ENCODE data around the gene NEAT1.

Gene NEAT1

GRCh38 chr11:65415499-65416340, 6.9 kb upstream of the NEAT1 start:
- no peak for TF ChIP-seq POLR2AphosphoS5 (IDR thresholded peaks at IDR 0.05; ENCODE audit: low read depth, low read length)
- no peak for TF ChIP-seq POU2F2 (IDR thresholded peaks at IDR 0.05; ENCODE audit: low read depth, low read length)
- no peak for TF ChIP-seq PAX5 (IDR thresholded peaks at IDR 0.05; ENCODE audit: insufficient read depth, low read length, severe bottlenecking)
- no peak for TF ChIP-seq SPI1 (IDR thresholded peaks at IDR 0.05; ENCODE audit: low read depth, low read length)
- no peak for TF ChIP-seq POLR2A (IDR thresholded peaks at IDR 0.05; ENCODE audit: low read depth, low read length)
- TF ChIP-seq TAF1 (IDR thresholded peaks at IDR 0.05; ENCODE audit: low read depth, low read length), result no peak
- FAIRE-seq (no peak), DNase-seq (ENCODE audit: insufficient read length, low spot score) (no peak)

GRCh38 chr11:65416341-65416824, 6.2 kb upstream of the NEAT1 start:
- FAIRE-seq, result peak; percentile 98
- DNase-seq (ENCODE audit: insufficient read length, low spot score), result peak; percentile 93
- TF ChIP-seq POU2F2 (IDR thresholded peaks at IDR 0.05; ENCODE audit: low read depth, low read length), result peak; percentile 77; the same call in 1 of the 2 replicates
- TF ChIP-seq PAX5 (IDR thresholded peaks at IDR 0.05; ENCODE audit: insufficient read depth, low read length, severe bottlenecking), result peak; percentile 30
- TF ChIP-seq SPI1 (IDR thresholded peaks at IDR 0.05; ENCODE audit: low read depth, low read length), result no peak

- TF ChIP-seq POU2F2 (IDR thresholded peaks at IDR 0.05; ENCODE audit: low read depth, low read length) (no peak), SPI1 (IDR thresholded peaks at IDR 0.05; ENCODE audit: low read depth, low read length) (peak; percentile 84)
- FAIRE-seq, result peak; percentile 52
- DNase-seq (ENCODE audit: insufficient read length, low spot score), result no peak
Observed at GRCh38 chr11:65416841-65417701, 5.5 kb upstream of the NEAT1 start.

GRCh38 chr11:65417702-65418430, 4.7 kb upstream of the NEAT1 start:
- peak; percentile 57 for FAIRE-seq
- no peak for DNase-seq (ENCODE audit: insufficient read length, low spot score)
- TF ChIP-seq POU2F2 (IDR thresholded peaks at IDR 0.05; ENCODE audit: low read depth, low read length) (0 out of 2 replicates have a peak, but pooled peaks have one; percentile 6), POLR2AphosphoS5 (IDR thresholded peaks at IDR 0.05; ENCODE audit: low read depth, low read length) (peak; percentile 27; the same call in 1 of the 2 replicates), POLR2A (IDR thresholded peaks at IDR 0.05; ENCODE audit: low read depth, low read length) (no peak)

GRCh38 chr11:65418431-65418680, 4.2 kb upstream of the NEAT1 start:
- DNase-seq (ENCODE audit: insufficient read length, low spot score) (no peak), FAIRE-seq (no peak)
- peak; percentile 75; the same call in 1 of the 2 replicates for TF ChIP-seq POLR2A (IDR thresholded peaks at IDR 0.05; ENCODE audit: low read depth, low read length)
- no peak; the same call in none of the 2 replicates for TF ChIP-seq POU2F2 (IDR thresholded peaks at IDR 0.05; ENCODE audit: low read depth, low read length)
- TF ChIP-seq TAF1 (IDR thresholded peaks at IDR 0.05; ENCODE audit: low read depth, low read length), result no peak
- TF ChIP-seq PAX5 (IDR thresholded peaks at IDR 0.05; ENCODE audit: insufficient read depth, low read length, severe bottlenecking), result no peak
- TF ChIP-seq SPI1 (IDR thresholded peaks at IDR 0.05; ENCODE audit: low read depth, low read length), result peak; percentile 20; the same call in 1 of the 2 replicates
- TF ChIP-seq POLR2AphosphoS5 (IDR thresholded peaks at IDR 0.05; ENCODE audit: low read depth, low read length), result peak; percentile 73

- peak; percentile 82 for DNase-seq (ENCODE audit: insufficient read length, low spot score)
- peak; percentile 87 for FAIRE-seq
- TF ChIP-seq POLR2A (IDR thresholded peaks at IDR 0.05; ENCODE audit: low read depth, low read length) (peak; percentile 86), PAX5 (IDR thresholded peaks at IDR 0.05; ENCODE audit: insufficient read depth, low read length, severe bottlenecking) (peak; percentile 44), POU2F2 (IDR thresholded peaks at IDR 0.05; ENCODE audit: low read depth, low read length) (peak; percentile 68; the same call in 1 of the 2 replicates), TAF1 (IDR thresholded peaks at IDR 0.05; ENCODE audit: low read depth, low read length) (peak; percentile 96), SPI1 (IDR thresholded peaks at IDR 0.05; ENCODE audit: low read depth, low read length) (no peak; the same call in 1 of the 2 replicates), POLR2AphosphoS5 (IDR thresholded peaks at IDR 0.05; ENCODE audit: low read depth, low read length) (peak; percentile 95)
Observed at GRCh38 chr11:65418681-65419459, 3.7 kb upstream of the NEAT1 start.

- TF ChIP-seq POLR2A (IDR thresholded peaks at IDR 0.05; ENCODE audit: low read depth, low read length), result no peak
- no peak for TF ChIP-seq POU2F2 (IDR thresholded peaks at IDR 0.05; ENCODE audit: low read depth, low read length)
- TF ChIP-seq POLR2AphosphoS5 (IDR thresholded peaks at IDR 0.05; ENCODE audit: low read depth, low read length), result no peak
- no peak for TF ChIP-seq PAX5 (IDR thresholded peaks at IDR 0.05; ENCODE audit: insufficient read depth, low read length, severe bottlenecking)
- no peak for TF ChIP-seq TAF1 (IDR thresholded peaks at IDR 0.05; ENCODE audit: low read depth, low read length)
- no peak for TF ChIP-seq SPI1 (IDR thresholded peaks at IDR 0.05; ENCODE audit: low read depth, low read length)
- DNase-seq (ENCODE audit: insufficient read length, low spot score) (no peak), FAIRE-seq (no peak)
Observed at GRCh38 chr11:65419460-65419771, 3.2 kb upstream of the NEAT1 start.

- FAIRE-seq (no peak), DNase-seq (ENCODE audit: insufficient read length, low spot score) (no peak)
- TF ChIP-seq POLR2A (IDR thresholded peaks at IDR 0.05; ENCODE audit: low read depth, low read length) (no peak), POLR2AphosphoS5 (IDR thresholded peaks at IDR 0.05; ENCODE audit: low read depth, low read length) (no peak), POU2F2 (IDR thresholded peaks at IDR 0.05; ENCODE audit: low read depth, low read length) (no peak), TAF1 (IDR thresholded peaks at IDR 0.05; ENCODE audit: low read depth, low read length) (no peak), PAX5 (IDR thresholded peaks at IDR 0.05; ENCODE audit: insufficient read depth, low read length, severe bottlenecking) (no peak), SPI1 (IDR thresholded peaks at IDR 0.05; ENCODE audit: low read depth, low read length) (no peak)
Observed at GRCh38 chr11:65419772-65420481, 2.7 kb upstream of the NEAT1 start.

All from GM12891 (cell line).